Psoas muscle (tissue), 8 donors: ENCODE data around the gene SZRD1. TPM values are rescaled to one million over a fixed set of nuclear protein-coding genes. Genes with fewer than 3 reads are reported as not detected.

Experiments used
- ATAC-seq, 4 donors: fragments of 200-7000 bp; cut with Tn5 transposase; one replicate each; pipeline ENCODE4 v1.9.1; 2020; ENCODE audit warnings: moderate library complexity in 3 of 4, mild to moderate bottlenecking in 2 of 4
- DNase-seq, 2 donors: peaks; one replicate each; pipeline ENCODE4 v3.0.0-alpha.2; 2020
- H3K27ac ChIP-seq: fragments of 200-600 bp; one replicate; pipeline ENCODE4 v1.8.0; 2022
- H3K27me3 ChIP-seq, 3 donors: fragments of 200-600 bp in 1 of 3; one replicate each; pipeline versions ENCODE4 v1.6.1 to v1.8.0; 2013 to 2022; ENCODE audit warnings: low read length in 2 of 3, mild to moderate bottlenecking in 2 of 3, moderate library complexity in 1 of 3; ENCODE audit not compliant: insufficient read depth in 3 of 3
- H3K36me3 ChIP-seq, 2 donors: fragments of 200-600 bp in 1 of 2; one replicate each; pipeline versions ENCODE4 v1.6.1 to v1.8.0; 2013 to 2022; ENCODE audit warnings: low read depth in 1 of 2, mild to moderate bottlenecking in 1 of 2, moderate library complexity in 1 of 2; ENCODE audit not compliant: insufficient read depth in 1 of 2
- H3K4me1 ChIP-seq: fragments of 200-600 bp; one replicate; pipeline ENCODE4 v1.8.0; 2022
- H3K4me3 ChIP-seq: fragments of 200-600 bp; one replicate; pipeline ENCODE4 v1.8.0; 2022; ENCODE audit warnings: mild to moderate bottlenecking
- H3K9me3 ChIP-seq: fragments of 200-600 bp; one replicate; pipeline ENCODE4 v1.8.0; 2022
- CTCF ChIP-seq: fragments of 200-600 bp; IDR thresholded peaks from one replicate; pipeline ENCODE4 v1.8.0; 2022; ENCODE audit warnings: antibody characterized with exemption
- WGBS, 3 donors: extraction: QIAGEN DNeasy Blood & Tissue Kit; methylation state at CpG; one replicate each; pipeline versions ENCODE4 v1.1.6 to v1.1.7; 2013; 5-methylcytosine and 5-hydroxymethylcytosine counted together
- intact Hi-C, 2 donors: fragments of 100-400 bp; cut with DNase I; formaldehyde crosslinking; loops; one replicate each; pipeline versions ENCODE4 v1.11.0 to v1.14.2; 2022
- polyA plus RNA-seq, 3 donors: library from polyadenylated mRNA; stranded (reverse); fragments of 200-250 nt; gene quantifications; one replicate each; pipeline ENCODE4 v1.2.3, GENCODE V29; 2013
- total RNA-seq, 4 donors: library from RNA; stranded (reverse); fragmentation: NEBNext Ultra II Directional in 2 of 4; extraction: Animal tissue kit (Norgen Biotek cat#: 25700) in 2 of 4; gene quantifications; one replicate each; pipeline versions ENCODE4 v1.2.1 to v1.2.4, GENCODE V29; 2021 to 2023
- donor health status: healthy with polysubstance abuse.
- donor health status: DM: no; HTN: no; CAD: no; lungs with moderate emphysema.
- donor health status: Bipolar disorder and iron deficiency.
- donor health status: healthy.
- donor health status: DM: yes; HTN: yes; CAD: no.
- donor health status: DM: no; HTN: no; CAD: no.
- donor health status: DM: no; HTN: no; CAD: no.
- donor health status: DM: yes; HTN: yes; CAD: no.

SZRD1 gene
- total and polyA plus RNA-seq, 7 donors, result 75.9 to 184 (median 142) TPM

GRCh38 chr1:16430606-16431005 is 63.6 kb downstream of the SZRD1 start:
- no peaks in the 10 kb centered on the region for H3K27me3 ChIP-seq
- no peak for DNase-seq
- intact Hi-C loops, result no loop called here
- H3K9me3 ChIP-seq, result no peaks in the 10 kb centered on the region
- no peak for ATAC-seq
- TF ChIP-seq CTCF, result no peak
- H3K36me3 ChIP-seq, result no peaks in the 10 kb centered on the region
- WGBS, 3 donors, result 60 to 78% (median 75%) methylated on average over 3 of the region's 3 CpGs
- H3K4me1 ChIP-seq, result no peaks in the 10 kb centered on the region
- no peak overlapping the region for H3K27ac ChIP-seq
- H3K4me3 ChIP-seq, result no peak overlapping the region

- H3K9me3 ChIP-seq, result no peaks in the 10 kb centered on the region
- H3K4me3 ChIP-seq, result no peak overlapping the region
- DNase-seq (no peak), ATAC-seq (no peak)
- H3K4me1 ChIP-seq, result no peaks in the 10 kb centered on the region
- no peak for TF ChIP-seq CTCF
- no peaks in the 10 kb centered on the region for H3K36me3 ChIP-seq
- H3K27me3 ChIP-seq, result no peaks in the 10 kb centered on the region
- 58 to 71% (median 61%) methylated on average over 9 of the region's 9 CpGs for WGBS, 3 donors
- H3K27ac ChIP-seq, result no peak overlapping the region
- intact Hi-C loops, result no loop called here
Measured at GRCh38 chr1:16433030-16433429, 66.0 kb downstream of the SZRD1 start.

- no peaks in the 10 kb centered on the region for H3K36me3 ChIP-seq
- no peak overlapping the region for H3K27ac ChIP-seq
- WGBS, 3 donors, result 88 to 96% (median 96%) methylated on average over 4 of the region's 4 CpGs
- intact Hi-C loops, result no loop called here
- no peak for ATAC-seq
- no peaks in the 10 kb centered on the region for H3K9me3 ChIP-seq
- H3K27me3 ChIP-seq, result no peaks in the 10 kb centered on the region
- H3K4me3 ChIP-seq, result no peak overlapping the region
- no peak for DNase-seq
- no peak for TF ChIP-seq CTCF
- H3K4me1 ChIP-seq, result no peaks in the 10 kb centered on the region
Measured at GRCh38 chr1:16434007-16434406, 67.0 kb downstream of the SZRD1 start.

- H3K4me1 ChIP-seq, result no peaks in the 10 kb centered on the region
- H3K27me3 ChIP-seq, result no peaks in the 10 kb centered on the region
- H3K36me3 ChIP-seq, result no peaks in the 10 kb centered on the region
- 58 to 64% (median 58%) methylated on average over 2 of the region's 2 CpGs for WGBS, 3 donors
- no peak for TF ChIP-seq CTCF
- intact Hi-C loops, result no loop called here
- ATAC-seq (no peak), DNase-seq (no peak)
- no peak overlapping the region for H3K27ac ChIP-seq
- no peaks in the 10 kb centered on the region for H3K9me3 ChIP-seq
- no peak overlapping the region for H3K4me3 ChIP-seq
Measured at GRCh38 chr1:16434501-16434900, 67.5 kb downstream of the SZRD1 start.

GRCh38 chr1:16436946-16437474 is 70.0 kb downstream of the SZRD1 start, which contains the start of gene SPATA21:
Gene SPATA21 (minus strand): TSS chr1:16437424. CDS start chr1:16431371, 6,053 bp downstream.
- Histone ChIP-seq H3K9me3 (no peaks in the 10 kb centered on the region), H3K36me3 (no peaks in the 10 kb centered on the region), H3K27ac (no peak within 1 kb of the TSS), H3K4me3 (no peak within 1 kb of the TSS), H3K27me3 (no peaks in the 10 kb centered on the region), H3K4me1 (peaks cover 11% of the 10 kb centered on the region)
- 77 to 88% (median 84%) methylated on average over 3 of the region's 3 CpGs for WGBS, 3 donors
- intact Hi-C loops, result no loop called here
- DNase-seq (no peak), ATAC-seq (no peak)
- TF ChIP-seq CTCF, result no peak
